Fibroblast of pulmonary artery (primary cell): ENCODE data around the gene FRMPD2.

Experiments used
- DNase-seq: peaks from one replicate; pipeline ENCODE4 v3.0.0-alpha.2; 2010; ENCODE audit warnings: low read depth
- H3K4me3 ChIP-seq: replicated peaks from 2 replicates; pipeline ENCODE4 v1.5.1; 2011; ENCODE audit warnings: low read depth, mild to moderate bottlenecking, control low read depth, low read length, moderate library complexity
- CTCF ChIP-seq: IDR thresholded peaks from 2 replicates; pipeline ENCODE4 v1.5.1; 2011; ENCODE audit warnings: mild to moderate bottlenecking, control low read depth, low read length, inconsistent platforms; ENCODE audit errors: missing control alignments

Gene FRMPD2

GRCh38 chr10:48274636-48275035 is at the start of gene FRMPD2:
Gene FRMPD2, minus strand, starts transcription at chr10:48274696. Its CDS starts 129 bp downstream, at chr10:48274567.
- H3K4me3 ChIP-seq = no peak within 1 kb of the TSS
- TF ChIP-seq CTCF = no peak
- DNase-seq = no peak

- H3K4me3 ChIP-seq = no peak overlapping the region
- no peak for TF ChIP-seq CTCF
- DNase-seq = no peak
Measured at GRCh38 chr10:48322017-48322416, 47.5 kb upstream of the FRMPD2 start.

- DNase-seq = no peak
- no peak for TF ChIP-seq CTCF
- H3K4me3 ChIP-seq = no peak overlapping the region
Measured at GRCh38 chr10:48317321-48317990, 43.0 kb upstream of the FRMPD2 start.

- no peak overlapping the region for H3K4me3 ChIP-seq
- no peak for DNase-seq
- TF ChIP-seq CTCF = no peak
Measured at GRCh38 chr10:48316236-48316635, 41.7 kb upstream of the FRMPD2 start.

- no peak overlapping the region for H3K4me3 ChIP-seq
- DNase-seq = no peak
- TF ChIP-seq CTCF = no peak
Measured at GRCh38 chr10:48314107-48314506, 39.6 kb upstream of the FRMPD2 start.

- peak; percentile 46 for DNase-seq
- no peak for TF ChIP-seq CTCF
- H3K4me3 ChIP-seq = no peak overlapping the region
Measured at GRCh38 chr10:48309711-48310226, 35.3 kb upstream of the FRMPD2 start.

- DNase-seq = no peak
- TF ChIP-seq CTCF = no peak
- peak overlapping the region; percentile 78 for H3K4me3 ChIP-seq
Measured at GRCh38 chr10:48307711-48308018, 33.2 kb upstream of the FRMPD2 start.
